Activated CD8-positive, alpha-beta memory T cell treated with anti-CD3 and anti-CD28 coated beads for 1 hour (primary cell): ENCODE results near the gene HDAC2.
"Not testable (repeated sequence)": the region's sequence is repeated elsewhere in the genome, so short reads cannot be mapped to it uniquely, and the experiment has no call there.

Source experiments
- DNase-seq, 2 donors: peaks; one replicate each; pipeline ENCODE4 v3.0.0-alpha.2; 2020; ENCODE audit warnings: low read depth in 1 of 2; ENCODE audit errors: extremely low read depth in 1 of 2

HDAC2 gene

GRCh38 chr6:113920663-113921267 is 50.2 kb downstream of the HDAC2 start:
- no peak for DNase-seq

DNA sequence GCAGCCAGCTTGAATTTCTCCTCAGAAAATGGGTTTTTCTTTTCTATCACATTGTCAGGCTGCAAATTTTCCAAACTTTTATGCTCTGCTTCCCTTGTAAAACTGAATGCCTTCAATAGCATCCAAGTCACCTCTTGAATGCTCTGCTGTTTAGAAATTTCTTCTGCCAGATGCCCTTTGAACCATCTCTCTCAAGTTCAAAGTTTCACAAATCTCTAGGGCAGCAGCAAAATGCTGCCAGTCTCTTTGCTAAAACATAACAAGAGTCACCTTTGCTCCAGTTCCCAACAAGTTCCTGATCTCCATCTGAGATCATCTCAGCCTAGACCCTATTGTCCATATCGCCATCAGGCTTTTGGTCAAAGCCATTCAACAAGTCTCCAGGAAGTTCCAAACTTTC is 60.7 kb downstream of the HDAC2 start:
- DNase-seq, result not testable (repeated sequence)

DNA sequence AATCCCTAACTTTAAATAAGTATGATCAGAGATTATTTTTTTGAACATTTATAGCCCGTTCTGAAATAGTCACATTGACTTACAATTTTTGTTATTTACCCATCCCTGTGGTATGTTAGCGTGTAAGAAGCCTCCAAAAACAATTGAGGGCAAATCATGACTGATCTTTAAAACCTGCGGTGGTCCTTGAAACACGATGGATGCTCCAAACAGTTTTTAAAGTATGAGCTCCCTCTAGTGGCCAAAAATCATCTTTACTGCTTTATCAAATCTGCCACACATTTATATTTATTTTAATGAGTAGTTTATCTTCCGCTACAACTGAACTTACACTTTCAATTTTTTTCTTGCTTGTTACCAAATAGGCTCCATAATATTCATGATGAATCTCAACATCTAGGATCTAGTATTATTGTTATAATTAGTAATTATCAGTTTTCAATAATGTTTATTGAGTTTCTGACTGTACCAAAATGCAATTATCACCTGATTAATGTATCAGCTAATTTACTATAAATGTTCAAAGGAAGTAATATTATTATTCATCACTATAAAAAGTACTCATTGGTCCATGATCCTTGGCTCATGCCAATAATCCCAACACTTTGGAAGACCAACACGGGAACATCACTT is 61.6 kb downstream of the HDAC2 start:
- DNase-seq, result no peak

DNA sequence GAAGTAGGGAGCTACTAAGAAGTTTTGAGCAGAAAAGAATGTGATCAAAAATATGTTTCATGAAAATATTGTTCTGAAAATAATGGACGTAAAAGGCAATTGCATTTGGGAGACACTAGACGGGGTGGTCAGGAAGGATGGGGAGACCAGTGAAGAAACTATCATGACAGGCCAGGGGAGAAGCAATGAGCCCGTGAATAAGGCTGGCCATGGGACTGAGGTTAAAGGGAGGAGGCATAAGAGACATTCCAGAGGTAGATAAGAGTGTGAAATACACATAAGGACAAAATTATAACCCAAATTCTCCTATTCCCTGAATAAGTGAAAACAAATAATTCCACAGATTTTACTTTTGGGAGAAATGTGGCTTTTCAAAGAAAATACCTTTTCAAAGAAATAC is 62.1 kb downstream of the HDAC2 start:
- DNase-seq, result no peak

DNA sequence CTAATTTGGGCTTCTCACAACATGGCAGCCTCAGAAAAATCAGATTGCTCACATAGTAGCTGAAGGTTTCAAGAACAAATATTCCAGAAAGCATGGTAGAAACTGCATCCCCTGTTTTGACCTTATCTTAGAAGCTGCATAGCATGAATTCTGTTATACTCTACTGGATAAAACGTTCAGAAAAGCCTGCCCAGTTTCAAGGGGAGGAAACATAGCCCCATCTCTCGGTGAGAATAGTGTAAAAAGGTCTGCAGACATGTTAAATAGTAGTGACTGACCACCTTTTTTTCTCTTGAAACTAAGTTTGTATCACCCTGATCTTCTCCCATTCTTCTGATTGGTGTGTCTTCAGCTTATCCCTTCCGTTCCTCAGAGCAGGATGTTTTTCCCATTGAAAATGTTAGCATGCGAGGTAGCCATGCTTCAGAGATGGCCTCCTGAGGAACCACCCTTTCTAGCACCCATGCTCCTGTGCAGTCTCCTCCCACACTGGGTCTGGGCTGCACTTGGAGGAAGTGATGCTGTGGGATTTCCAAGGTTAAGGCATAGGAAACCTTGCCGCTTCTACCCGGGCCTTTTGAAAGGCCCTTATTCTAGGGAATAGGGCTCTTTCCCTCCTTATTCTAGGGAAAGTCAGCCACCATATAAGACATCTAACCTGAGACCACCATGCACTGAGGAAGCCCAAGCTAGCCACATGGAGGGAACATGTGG is 63.7 kb downstream of the HDAC2 start:
- DNase-seq, result no peak

- DNase-seq, result no peak
Measured at GRCh38 chr6:113903666-113904330, 67.2 kb downstream of the HDAC2 start.

- no peak for DNase-seq
Measured at GRCh38 chr6:113901482-113901881, 69.5 kb downstream of the HDAC2 start.

- no peak for DNase-seq
Measured at GRCh38 chr6:113894712-113895674, 76.0 kb downstream of the HDAC2 start.

DNA sequence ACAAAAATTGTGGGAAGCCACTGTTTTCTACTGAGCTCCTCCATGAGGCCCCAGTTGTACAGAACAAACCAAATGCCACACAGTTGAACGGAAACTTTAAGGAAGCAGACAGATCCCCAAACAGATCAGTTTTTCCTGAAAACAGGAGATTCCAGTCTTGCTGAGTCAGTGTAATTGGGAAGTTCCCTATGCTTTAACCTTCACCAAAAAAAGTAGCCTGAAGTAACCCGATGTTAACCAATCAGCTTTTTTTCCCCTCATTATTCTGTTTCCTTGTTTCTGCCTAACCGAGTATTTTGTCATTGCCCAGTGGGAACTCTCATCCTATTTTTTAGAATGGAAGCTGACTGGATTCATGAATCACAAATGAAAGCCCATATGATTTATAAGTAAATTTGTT is 77.1 kb downstream of the HDAC2 start:
- DNase-seq, result no peak

DNA sequence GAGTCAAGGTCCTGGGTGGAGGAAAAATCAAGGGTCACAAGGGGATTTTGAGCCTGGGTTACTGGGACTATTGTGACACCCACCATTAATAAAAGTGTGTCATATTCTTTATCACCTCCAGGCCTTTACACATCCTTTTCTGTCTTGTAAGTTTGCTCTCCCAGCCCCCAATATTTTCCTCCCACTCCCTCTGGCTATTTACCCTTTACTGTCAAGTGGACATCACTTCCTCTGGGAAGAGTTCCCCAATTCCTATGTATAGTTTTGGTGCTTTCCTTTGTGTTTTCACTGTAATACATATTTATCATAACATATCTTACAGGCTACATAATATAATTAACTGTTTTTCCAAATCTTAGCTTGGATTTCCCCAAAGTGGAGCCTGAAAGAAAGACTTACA is 77.5 kb downstream of the HDAC2 start:
- no peak for DNase-seq

- DNase-seq, result no peak
Measured at GRCh38 chr6:113888956-113889630, 81.9 kb downstream of the HDAC2 start.

DNA sequence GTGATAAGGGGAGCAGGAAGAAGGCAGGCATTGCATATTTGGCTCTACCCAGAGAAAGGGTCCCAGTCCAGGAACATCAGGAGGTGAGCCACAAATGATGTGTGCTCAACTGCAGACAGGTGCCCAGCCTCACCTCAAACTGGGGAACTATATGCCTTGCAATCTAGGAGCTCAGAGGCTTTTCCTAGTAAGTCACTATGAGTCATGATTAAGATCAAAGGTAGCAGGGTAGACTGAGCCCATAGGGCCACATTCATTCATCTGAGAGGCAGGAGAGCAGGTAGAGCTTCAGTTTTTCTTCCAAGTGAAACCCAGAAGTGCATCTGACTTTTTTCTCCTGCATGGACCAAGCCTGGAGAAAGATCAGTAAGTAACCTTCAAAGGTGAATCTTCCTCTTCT is 82.5 kb downstream of the HDAC2 start:
- no peak for DNase-seq

DNA sequence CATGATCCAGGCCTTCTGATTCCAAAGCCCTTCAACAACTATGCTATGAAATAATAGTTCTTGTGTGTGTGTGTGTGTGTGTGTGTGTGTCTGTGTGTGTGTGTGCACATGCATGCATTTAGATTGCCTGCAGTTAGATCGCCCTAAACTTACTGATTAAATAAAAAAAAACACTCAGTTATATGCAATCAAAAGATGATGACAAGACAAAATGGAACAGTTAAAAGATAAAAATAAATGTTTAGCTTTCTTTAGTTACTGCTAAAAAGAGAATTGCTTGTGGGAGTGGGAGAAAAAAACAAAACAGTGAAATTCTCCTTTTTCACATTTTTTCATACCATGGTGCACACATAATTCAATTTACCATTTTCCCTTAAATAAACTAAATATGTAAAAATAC is 84.4 kb downstream of the HDAC2 start:
- DNase-seq, result no peak

GRCh38 chr6:113884011-113884410 is 86.9 kb downstream of the HDAC2 start:
- no peak for DNase-seq
